Activated naive CD8-positive, alpha-beta T cell treated with anti-CD3 and anti-CD28 coated beads for 36 hours (primary cell): ENCODE data around the gene AHNAK2. TPM values are rescaled to one million over a fixed set of nuclear protein-coding genes. Genes with fewer than 3 reads are reported as not detected.
"Not testable (repeated sequence)": the region's sequence is repeated elsewhere in the genome, so short reads cannot be mapped to it uniquely, and the experiment has no call there.

Experiments
- DNase-seq: peaks from one replicate; pipeline ENCODE4 v3.0.0; 2021
- H3K27ac Mint-ChIP-seq: one replicate; pipeline ENCODE4 v1.8.0; 2022; ENCODE audit warnings: mild to moderate bottlenecking, moderate library complexity, mixed read lengths
- H3K27me3 Mint-ChIP-seq: one replicate; pipeline ENCODE4 v1.8.0; 2022; ENCODE audit warnings: mild to moderate bottlenecking, mixed read lengths
- H3K36me3 Mint-ChIP-seq: one replicate; pipeline ENCODE4 v1.8.0; 2021; ENCODE audit warnings: mild to moderate bottlenecking, mixed read lengths
- H3K4me1 Mint-ChIP-seq: one replicate; pipeline ENCODE4 v1.8.0; 2021; ENCODE audit warnings: mixed read lengths
- H3K4me3 Mint-ChIP-seq: one replicate; pipeline ENCODE4 v1.8.0; 2022; ENCODE audit warnings: mild to moderate bottlenecking, moderate library complexity, mixed read lengths
- H3K9me3 Mint-ChIP-seq: one replicate; pipeline ENCODE4 v1.8.0; 2022; ENCODE audit warnings: mixed read lengths
- total RNA-seq, 2 experiments: library from RNA; stranded (reverse); gene quantifications; one replicate each; pipeline ENCODE4 v1.2.3, GENCODE V29; 2021

Gene AHNAK2
- total RNA-seq, 2 experiments from 2014 or later: 0.02 TPM; not detected in 1

DNA sequence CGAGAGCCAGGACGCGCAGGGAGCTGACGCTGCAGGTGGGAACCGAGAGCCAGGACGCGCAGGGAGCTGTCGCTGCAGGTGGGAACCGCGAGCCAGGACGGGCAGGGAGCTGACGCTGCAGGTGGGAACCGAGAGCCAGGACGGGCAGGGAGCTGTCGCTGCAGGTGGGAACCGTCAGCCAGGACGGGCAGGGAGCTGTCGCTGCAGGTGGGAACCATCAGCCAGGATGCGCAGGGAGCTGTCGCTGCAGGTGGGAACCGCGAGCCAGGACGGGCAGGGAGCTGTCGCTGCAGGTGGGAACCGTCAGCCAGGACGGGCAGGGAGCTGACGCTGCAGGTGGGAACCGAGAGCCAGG is 72.6 kb downstream of the AHNAK2 start:
- peaks cover 33% of the 10 kb centered on the region for H3K27me3 Mint-ChIP-seq
- not testable (repeated sequence) for DNase-seq, H3K27ac Mint-ChIP-seq, H3K4me1 Mint-ChIP-seq, H3K36me3 Mint-ChIP-seq, H3K9me3 Mint-ChIP-seq, H3K4me3 Mint-ChIP-seq

DNA sequence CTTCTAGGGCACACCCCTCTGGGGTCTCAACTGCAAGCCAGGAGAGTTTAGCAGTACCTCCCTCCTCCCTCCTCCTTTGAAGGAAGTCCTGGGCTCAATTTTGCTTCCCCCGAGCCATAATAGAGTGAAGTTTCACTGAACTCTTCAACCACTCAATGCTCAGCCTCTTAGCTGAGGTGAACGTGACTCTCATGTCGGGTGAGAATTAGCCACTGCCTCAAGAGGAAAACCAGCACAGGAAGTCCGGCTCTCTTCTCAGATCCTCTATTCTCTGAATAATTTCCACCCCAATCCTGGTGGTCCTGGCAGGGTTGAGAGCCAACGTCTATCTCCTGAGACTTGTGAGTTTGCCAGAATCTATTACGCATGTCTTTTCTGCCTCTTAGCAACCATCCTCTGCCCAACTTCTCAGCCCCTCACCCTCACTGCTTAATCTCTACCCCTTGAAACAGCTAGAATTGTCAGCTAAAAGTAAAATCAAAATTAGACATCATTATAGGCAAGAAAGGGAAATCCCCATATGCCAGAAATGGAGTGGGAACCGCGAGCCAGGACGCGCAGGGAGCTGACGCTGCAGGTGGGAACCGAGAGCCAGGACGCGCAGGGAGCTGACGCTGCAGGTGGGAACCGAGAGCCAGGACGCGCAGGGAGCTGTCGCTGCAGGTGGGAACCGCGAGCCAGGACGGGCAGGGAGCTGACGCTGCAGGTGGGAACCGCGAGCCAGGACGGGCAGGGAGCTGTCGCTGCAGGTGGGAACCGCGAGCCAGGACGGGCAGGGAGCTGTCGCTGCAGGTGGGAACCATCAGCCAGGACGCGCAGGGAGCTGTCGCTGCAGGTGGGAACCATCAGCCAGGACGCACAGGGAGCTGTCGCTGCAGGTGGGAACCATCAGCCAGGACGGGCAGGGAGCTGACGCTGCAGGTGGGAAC is 73.3 kb downstream of the AHNAK2 start:
- DNase-seq, H3K4me1 Mint-ChIP-seq, H3K36me3 Mint-ChIP-seq, H3K4me3 Mint-ChIP-seq, H3K9me3 Mint-ChIP-seq, H3K27ac Mint-ChIP-seq: not testable (repeated sequence)
- peaks cover 29% of the 10 kb centered on the region for H3K27me3 Mint-ChIP-seq

DNA sequence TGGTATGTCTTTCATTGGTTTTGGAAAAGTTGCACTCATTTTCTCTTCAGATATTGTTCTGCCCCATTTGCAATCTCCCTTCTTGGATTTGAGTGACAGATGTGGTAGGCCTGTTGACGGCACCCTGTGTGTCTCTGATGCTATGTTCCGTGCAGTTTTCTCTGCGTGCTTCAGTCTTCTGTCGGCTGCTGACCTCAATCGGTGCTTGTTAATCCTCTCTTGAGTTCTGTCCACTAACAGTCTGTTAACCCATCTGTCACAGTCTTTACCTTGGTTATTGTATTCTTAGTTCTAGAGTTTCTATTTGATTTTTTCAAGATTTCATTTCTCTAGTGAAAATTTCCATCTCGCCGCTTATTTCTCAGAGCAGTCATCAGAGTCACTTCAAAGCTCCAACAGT is 74.2 kb downstream of the AHNAK2 start:
- no peak for DNase-seq
- no peaks in the 10 kb centered on the region for H3K9me3 Mint-ChIP-seq
- no peak overlapping the region for H3K27ac Mint-ChIP-seq
- no peaks in the 10 kb centered on the region for H3K36me3 Mint-ChIP-seq
- H3K4me1 Mint-ChIP-seq: no peaks in the 10 kb centered on the region
- peaks cover 27% of the 10 kb centered on the region for H3K27me3 Mint-ChIP-seq
- H3K4me3 Mint-ChIP-seq: no peak overlapping the region

DNA sequence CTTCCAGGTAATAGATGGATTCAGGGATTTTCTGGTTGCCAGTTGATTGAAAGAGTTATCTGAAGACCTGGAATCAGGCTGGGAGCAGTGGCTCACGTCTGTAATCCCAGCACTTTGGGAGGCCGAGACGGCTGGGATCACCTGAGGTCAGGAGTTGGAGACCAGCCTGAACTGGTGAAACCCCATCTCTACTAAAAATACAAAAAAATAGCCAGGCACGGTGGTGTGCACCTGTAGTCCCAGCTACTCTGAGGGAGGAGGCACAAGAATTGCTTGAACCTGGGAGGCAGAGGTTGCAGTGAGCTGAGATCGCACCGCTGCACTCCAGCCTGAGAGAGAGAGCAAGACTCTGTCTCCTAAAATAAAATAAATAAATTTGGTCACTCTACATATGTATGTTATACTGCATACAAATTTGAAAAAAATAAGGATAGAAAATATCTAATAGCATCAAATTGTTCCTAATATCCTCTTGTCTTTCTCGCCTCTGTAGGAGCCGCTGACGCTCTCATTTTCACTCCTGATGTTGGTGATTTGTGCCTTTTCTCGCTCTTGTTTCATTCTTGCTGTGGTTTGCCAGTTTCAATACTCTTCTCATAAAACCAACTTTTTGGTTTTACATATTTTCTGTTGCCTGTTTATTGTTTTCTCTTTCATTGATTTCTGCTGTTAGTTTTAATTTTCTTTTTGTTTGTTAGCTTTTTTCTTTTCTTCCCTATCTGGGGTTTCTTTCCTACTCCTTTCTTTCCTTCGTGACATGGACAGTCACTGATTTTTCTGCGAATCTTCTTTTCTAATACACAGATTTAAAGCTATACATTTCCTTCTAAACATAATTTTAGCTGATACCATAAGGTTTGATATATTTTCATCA is 77.3 kb downstream of the AHNAK2 start:
- no peaks in the 10 kb centered on the region for H3K4me1 Mint-ChIP-seq
- H3K9me3 Mint-ChIP-seq: no peaks in the 10 kb centered on the region
- DNase-seq: no peak
- no peaks in the 10 kb centered on the region for H3K36me3 Mint-ChIP-seq
- peaks cover 17% of the 10 kb centered on the region for H3K27me3 Mint-ChIP-seq
- no peak overlapping the region for H3K4me3 Mint-ChIP-seq
- no peak overlapping the region for H3K27ac Mint-ChIP-seq

DNA sequence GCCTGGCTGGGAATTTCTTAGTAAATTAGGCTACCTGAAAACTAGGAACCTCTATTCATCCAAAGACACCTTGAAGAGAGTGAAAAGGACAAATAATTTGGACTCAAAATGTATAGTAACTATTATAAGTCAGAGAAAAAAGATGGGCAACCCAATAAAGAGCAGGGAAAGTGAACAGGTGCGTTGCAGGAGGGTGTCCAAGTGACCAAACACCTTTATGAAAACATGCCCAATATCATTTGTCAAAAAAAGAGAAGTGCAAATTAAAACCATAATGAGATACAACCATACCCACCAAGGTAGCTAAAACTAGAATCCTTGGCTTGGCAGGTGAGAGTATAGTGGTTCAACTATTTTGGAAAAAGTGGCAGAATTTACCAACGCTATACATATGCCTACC is 78.4 kb downstream of the AHNAK2 start:
- no peak overlapping the region for H3K4me3 Mint-ChIP-seq
- H3K27me3 Mint-ChIP-seq: peaks cover 14% of the 10 kb centered on the region
- H3K4me1 Mint-ChIP-seq: no peaks in the 10 kb centered on the region
- DNase-seq: no peak
- no peaks in the 10 kb centered on the region for H3K36me3 Mint-ChIP-seq
- H3K27ac Mint-ChIP-seq: no peak overlapping the region
- no peaks in the 10 kb centered on the region for H3K9me3 Mint-ChIP-seq

DNA sequence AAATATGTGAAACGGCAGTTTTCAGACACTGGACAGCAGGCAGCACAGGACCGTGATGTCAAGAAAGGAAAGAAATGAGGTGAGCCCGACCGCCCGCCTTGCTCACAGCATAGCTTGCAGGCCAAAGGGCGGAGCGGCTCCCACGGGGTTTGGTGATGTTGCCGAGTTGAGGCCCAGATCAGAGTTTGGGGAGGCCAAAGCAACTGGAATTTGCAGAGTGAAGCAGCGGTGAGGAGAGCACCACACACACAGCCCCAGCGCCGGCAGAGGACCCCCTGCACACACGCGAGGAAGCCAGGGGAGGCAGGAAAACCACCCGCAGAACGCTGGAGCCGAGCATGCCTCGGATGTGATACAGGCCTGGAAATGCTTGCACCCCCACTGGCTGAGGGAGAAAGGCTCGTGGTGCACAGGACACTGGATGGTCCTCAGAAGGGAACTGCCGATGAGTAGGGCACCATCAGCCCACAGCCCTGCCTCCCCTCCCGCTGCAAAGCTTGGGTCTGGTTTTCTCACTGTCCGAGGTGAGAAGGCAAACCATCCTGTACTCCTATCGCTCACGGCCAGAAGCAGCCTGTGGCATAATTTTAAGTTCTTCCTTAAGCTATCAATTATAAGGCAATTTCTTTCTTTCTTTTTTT is 79.2 kb downstream of the AHNAK2 start:
- Mint-ChIP-seq H3K27me3 (peaks cover 6% of the 10 kb centered on the region), H3K9me3 (no peaks in the 10 kb centered on the region), H3K4me1 (no peaks in the 10 kb centered on the region), H3K4me3 (no peak overlapping the region), H3K36me3 (no peaks in the 10 kb centered on the region), H3K27ac (no peak overlapping the region)
- no peak for DNase-seq

DNA sequence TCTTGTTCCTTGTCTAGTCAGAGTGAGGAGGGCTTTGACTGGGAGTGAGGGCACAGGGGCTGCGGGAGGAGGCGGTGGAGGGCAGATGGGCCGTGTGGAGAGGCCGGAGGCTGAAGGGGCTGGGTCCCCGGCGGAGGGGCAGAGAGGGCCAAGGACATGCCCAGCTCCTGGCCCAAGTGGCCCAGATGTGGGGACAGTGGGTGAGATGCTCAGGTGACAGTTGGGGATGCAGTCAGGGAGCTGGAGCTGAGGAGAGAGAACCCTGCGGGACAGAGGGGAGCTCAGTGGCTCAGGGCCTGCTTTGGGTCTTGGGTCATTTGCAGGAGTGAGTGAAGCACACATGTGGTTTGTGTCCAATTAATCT is 80.0 kb downstream of the AHNAK2 start:
- no peak for DNase-seq
- Mint-ChIP-seq H3K27me3 (peaks cover 1% of the 10 kb centered on the region), H3K9me3 (no peaks in the 10 kb centered on the region), H3K27ac (no peak overlapping the region), H3K4me3 (no peak overlapping the region), H3K4me1 (no peaks in the 10 kb centered on the region), H3K36me3 (no peaks in the 10 kb centered on the region)

DNA sequence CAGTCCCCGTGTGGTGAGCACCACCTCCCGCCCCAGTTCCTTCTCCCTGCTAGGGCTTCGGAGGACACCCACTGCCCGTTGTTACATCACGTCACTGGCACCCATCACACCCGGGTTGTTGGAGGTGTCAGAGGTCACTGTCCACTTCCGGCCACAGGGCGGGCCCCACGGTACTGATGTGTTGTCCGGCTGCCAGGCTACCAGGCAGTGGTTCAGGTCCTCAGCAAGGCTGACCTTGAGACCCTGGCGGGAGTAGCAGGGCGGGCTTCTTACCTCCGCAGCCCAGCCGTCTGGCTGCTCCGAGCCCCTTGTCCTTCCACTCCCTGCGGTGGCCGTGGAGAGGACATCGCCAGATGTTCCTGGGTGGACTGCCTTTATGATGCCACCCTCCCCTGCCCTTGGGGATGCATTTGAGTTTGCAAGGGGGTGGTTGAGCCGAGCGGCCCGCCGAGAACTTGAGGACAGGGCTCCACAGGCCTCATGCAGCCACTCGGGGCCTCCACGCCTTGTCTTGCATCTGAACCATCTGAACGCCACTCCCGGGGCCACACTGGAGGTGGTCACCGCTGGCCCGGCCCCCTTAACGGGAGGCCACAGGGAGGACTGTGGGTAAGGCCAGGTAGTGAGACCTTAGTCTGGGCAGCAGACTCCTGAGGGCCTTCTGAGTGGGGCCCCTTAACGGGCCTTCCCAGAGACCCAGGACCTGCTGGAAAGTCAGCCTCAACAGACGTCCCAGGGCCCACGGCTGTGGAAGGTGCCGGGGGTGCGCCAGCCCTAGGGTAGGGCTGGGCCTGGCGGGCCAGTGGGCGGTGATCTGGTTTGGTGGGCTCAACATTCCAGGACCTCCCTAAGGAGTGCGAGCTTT is 80.6 kb downstream of the AHNAK2 start:
- no peak overlapping the region for H3K27ac Mint-ChIP-seq
- no peaks in the 10 kb centered on the region for H3K9me3 Mint-ChIP-seq
- H3K27me3 Mint-ChIP-seq: no peaks in the 10 kb centered on the region
- H3K4me3 Mint-ChIP-seq: no peak overlapping the region
- no peaks in the 10 kb centered on the region for H3K36me3 Mint-ChIP-seq
- DNase-seq: no peak
- H3K4me1 Mint-ChIP-seq: no peaks in the 10 kb centered on the region

DNA sequence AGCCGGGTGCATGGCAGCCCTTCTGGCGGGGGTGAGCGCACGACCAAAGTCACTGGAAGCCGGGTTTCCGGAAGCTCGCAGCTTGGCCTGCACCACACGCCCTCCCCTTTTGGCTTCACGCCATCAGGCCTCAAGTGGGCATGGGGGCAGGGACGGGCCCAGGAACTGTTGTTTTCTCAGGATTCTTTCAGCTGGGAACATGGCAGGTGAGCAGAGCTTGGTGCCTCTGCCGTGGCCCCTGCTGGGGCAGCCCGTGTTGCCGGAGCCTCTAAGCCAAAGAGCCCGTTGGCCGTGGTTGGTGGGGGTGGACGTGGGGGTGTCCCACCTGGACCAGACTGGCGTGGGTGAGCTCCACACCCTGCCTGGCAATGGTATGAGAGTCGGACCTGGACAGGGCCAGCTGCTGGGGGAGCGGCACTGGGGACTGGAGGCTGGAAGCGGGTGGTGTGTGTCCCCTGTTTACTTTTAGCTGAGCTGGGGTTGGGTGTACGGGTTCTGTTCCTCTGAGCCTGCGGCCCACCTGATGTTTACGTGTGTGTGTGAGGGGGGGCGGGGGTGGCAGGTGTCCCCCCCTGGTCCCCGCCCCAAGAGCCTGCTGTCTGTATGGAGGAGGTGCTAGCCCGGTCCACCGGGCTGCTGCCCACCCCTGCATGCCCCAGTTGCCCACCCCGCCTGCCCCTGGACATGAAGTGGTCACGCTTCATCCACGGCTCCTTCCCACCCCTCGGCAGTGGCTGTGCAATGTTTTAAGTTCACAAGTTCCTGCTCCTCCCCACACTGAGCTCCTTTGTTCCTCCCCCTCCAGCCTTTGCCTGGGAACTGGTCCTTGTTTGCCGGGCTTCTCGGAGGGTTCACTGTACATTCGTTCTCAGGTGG is 82.2 kb downstream of the AHNAK2 start:
- H3K4me1 Mint-ChIP-seq: no peaks in the 10 kb centered on the region
- no peak for DNase-seq
- H3K36me3 Mint-ChIP-seq: no peaks in the 10 kb centered on the region
- H3K27ac Mint-ChIP-seq: no peak overlapping the region
- no peaks in the 10 kb centered on the region for H3K27me3 Mint-ChIP-seq
- no peaks in the 10 kb centered on the region for H3K9me3 Mint-ChIP-seq
- H3K4me3 Mint-ChIP-seq: no peak overlapping the region

DNA sequence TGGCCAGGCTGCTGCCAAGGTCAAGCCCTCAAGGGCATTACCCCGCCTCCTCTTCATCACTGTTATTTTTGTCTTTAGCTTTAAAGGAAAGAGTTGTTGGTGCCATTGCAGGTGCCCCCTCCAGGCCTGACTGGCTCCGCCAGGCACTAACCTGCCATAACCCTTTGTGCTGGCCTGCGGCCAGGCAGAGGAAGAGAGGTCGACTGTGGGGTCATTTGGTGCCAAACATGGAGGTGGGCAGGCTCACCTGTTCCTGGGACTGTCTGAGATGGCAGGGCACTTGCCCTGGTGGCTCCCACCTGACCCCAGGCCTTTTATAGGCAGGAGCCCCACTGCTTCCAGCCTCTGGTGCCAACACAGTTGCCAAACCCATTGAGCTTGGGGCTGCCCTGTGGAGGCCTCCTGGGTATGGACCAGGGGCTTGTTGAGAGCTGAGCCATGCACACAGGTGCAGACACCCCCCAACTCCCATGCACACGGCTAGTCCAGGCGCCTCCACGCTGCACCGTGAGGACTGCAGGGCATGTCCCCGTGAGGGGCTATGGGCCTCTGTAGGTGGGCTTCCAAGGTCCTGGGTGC is 82.9 kb downstream of the AHNAK2 start:
- H3K4me3 Mint-ChIP-seq: no peak overlapping the region
- H3K27me3 Mint-ChIP-seq: no peaks in the 10 kb centered on the region
- H3K9me3 Mint-ChIP-seq: no peaks in the 10 kb centered on the region
- H3K27ac Mint-ChIP-seq: no peak overlapping the region
- H3K36me3 Mint-ChIP-seq: no peaks in the 10 kb centered on the region
- H3K4me1 Mint-ChIP-seq: no peaks in the 10 kb centered on the region
- DNase-seq: no peak

DNA sequence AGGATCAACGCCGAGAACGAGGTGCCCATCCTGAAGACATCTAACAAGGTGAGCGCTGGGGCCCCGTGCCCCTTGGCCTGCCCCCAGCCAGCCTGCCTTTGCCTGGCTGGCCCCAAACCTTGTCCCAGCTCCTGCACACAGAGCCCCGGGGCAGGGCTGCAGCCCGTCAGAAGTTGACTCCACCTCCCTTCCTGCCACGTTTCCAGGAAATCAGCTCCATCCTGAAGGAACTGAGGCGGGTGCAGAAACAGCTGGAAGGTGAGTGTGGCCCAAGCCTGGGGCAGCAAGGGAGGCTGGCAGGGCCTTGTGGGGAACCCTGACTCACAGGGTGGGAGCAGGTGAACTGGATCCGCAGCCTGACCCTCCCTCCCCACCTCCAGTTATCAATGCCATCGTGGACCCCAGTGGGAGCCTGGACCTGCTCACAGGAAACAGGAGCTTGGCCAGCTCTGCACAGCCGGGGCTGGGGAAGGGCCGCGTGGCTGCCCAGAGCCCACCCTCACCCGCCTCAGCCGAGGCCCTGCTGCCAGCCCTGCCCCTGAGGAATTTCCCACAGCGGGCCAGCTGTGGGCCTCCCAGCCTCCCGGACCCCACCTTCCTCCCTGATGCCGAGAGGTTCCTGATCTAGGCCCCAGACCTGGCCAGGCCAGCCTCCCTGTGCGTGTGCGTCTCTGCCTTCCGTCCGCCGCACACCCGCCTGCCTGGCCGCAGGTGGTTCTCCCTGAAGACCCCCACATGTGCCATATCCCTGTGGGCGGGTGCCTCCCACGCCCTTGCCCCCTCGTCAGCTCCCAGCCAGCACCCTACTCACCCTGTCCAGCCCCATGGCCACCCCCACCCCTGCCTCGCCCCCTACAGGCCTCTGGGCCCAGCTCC is 83.6 kb downstream of the AHNAK2 start:
- Mint-ChIP-seq H3K27me3 (no peaks in the 10 kb centered on the region), H3K27ac (no peak overlapping the region), H3K4me1 (no peaks in the 10 kb centered on the region), H3K36me3 (no peaks in the 10 kb centered on the region), H3K9me3 (peaks cover 1% of the 10 kb centered on the region), H3K4me3 (no peak overlapping the region)
- DNase-seq: no peak

DNA sequence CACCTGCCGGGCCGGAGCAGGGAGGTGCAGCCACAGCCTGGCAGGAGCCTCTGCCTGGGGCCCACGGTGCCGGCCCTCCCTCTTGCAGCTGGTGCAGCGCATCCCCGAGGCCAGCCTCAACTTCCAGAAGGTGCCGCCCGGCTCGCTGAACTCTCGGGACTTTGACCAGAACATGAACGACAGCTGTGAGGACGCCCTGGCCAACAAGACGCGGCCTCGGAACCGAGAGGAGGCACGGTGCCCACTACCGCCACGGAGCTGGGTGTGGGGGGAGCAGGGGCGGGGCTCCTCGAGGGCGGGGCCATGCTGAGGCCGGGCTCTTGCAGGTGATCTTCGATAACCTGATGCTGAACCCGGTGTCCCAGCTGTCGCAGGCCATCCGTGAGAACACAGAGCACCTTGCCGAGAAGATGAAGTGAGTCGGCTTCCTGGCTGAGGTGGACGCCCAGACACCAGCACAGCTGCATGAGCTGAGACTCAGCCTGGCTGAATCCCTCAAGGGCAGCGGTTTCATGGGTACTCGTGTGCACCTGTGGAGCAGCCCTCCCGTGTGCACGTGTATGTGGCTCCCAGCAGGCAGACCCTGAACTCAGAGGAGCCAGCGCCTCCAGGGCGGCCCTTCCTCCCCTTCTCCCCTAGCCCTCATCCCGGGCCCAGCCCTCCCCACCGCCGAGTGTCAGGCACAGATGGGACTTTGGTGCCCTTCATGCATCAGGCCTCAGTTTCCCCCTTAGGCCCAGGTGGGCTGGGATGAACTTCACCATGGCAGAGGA is 84.6 kb downstream of the AHNAK2 start:
- DNase-seq: no peak

More for the DNA sequence above, 84.6 kb downstream of the AHNAK2 start:
- no peaks in the 10 kb centered on the region for H3K4me1 Mint-ChIP-seq
- H3K9me3 Mint-ChIP-seq: peaks cover 1% of the 10 kb centered on the region
- no peak overlapping the region for H3K4me3 Mint-ChIP-seq
- H3K27me3 Mint-ChIP-seq: no peaks in the 10 kb centered on the region
- H3K36me3 Mint-ChIP-seq: no peaks in the 10 kb centered on the region
- H3K27ac Mint-ChIP-seq: no peak overlapping the region
